WTC11 (cell line): ENCODE measurements around the gene SAP25. TPM values are rescaled to one million over a fixed set of nuclear protein-coding genes. Genes with fewer than 3 reads are reported as not detected.

Experiments
- ATAC-seq: fragments of 200-7000 bp; cut with Tn5 transposase; 2 replicates; pipeline ENCODE4 v1.10.0; 2021; ENCODE audit warnings: mild to moderate bottlenecking, moderate library complexity
- CTCF ChIA-PET: fragments of 300-600 bp; sonication (Branson Sonifier 250); formaldehyde crosslinking; loops from one replicate; lab custom pipeline; 2021; ENCODE audit warnings: antibody characterized with exemption; lab: Charles Lee
- POLR2A ChIA-PET: fragments of 350-600 bp; sonication (Branson Sonifier 250); formaldehyde crosslinking; loops from one replicate; lab custom pipeline; 2021; ENCODE audit warnings: antibody characterized with exemption; lab: Charles Lee
- DNase-seq: peaks from one replicate; pipeline ENCODE4 v3.0.0; 2021; ENCODE audit warnings: low spot score
- H3K27ac Mint-ChIP-seq: 2 replicates; pipeline ENCODE4 v1.8.0; 2021; ENCODE audit warnings: mixed read lengths
- H3K27me3 Mint-ChIP-seq: 2 replicates; pipeline ENCODE4 v1.8.0; 2021; ENCODE audit warnings: low read depth, mild to moderate bottlenecking, moderate library complexity, mixed read lengths
- H3K36me3 Mint-ChIP-seq: 2 replicates; pipeline ENCODE4 v1.8.0; 2021; ENCODE audit warnings: mixed read lengths
- H3K4me1 Mint-ChIP-seq: 2 replicates; pipeline ENCODE4 v1.8.0; 2022; ENCODE audit warnings: mixed read lengths
- H3K4me3 Mint-ChIP-seq: 2 replicates; pipeline ENCODE4 v1.8.0; 2021; ENCODE audit warnings: mild to moderate bottlenecking, moderate library complexity, mixed read lengths
- H3K9me3 Mint-ChIP-seq: 2 replicates; pipeline ENCODE4 v1.8.0; 2021; ENCODE audit warnings: mixed read lengths
- CBFB ChIP-seq: sonication (generic); formaldehyde crosslinking; IDR thresholded peaks from 2 replicates; pipeline ENCODE4 v1.8.1; 2022; ENCODE audit warnings: mild to moderate bottlenecking, low read depth, missing genetic modification reagents
- ERG ChIP-seq: fragments of 250-450 bp; sonication (Bioruptor Pico); IDR thresholded peaks from 2 replicates; pipeline ENCODE4 v1.8.0; 2021; ENCODE audit warnings: mild to moderate bottlenecking
- ETV6 ChIP-seq: sonication (generic); formaldehyde crosslinking; IDR thresholded peaks from 2 replicates; pipeline ENCODE4 v1.8.1; 2022; ENCODE audit warnings: mild to moderate bottlenecking, missing genetic modification reagents
- FOXP1 ChIP-seq: sonication (generic); formaldehyde crosslinking; IDR thresholded peaks from 2 replicates; pipeline ENCODE4 v1.8.0; 2022; ENCODE audit warnings: missing genetic modification reagents, mild to moderate bottlenecking, moderate library complexity, borderline replicate concordance
- KAT7 ChIP-seq: sonication (generic); formaldehyde crosslinking; IDR thresholded peaks from 2 replicates; pipeline ENCODE4 v1.8.1; 2023; ENCODE audit warnings: missing genetic modification reagents, mild to moderate bottlenecking, borderline replicate concordance
- PRDM15 ChIP-seq: sonication (generic); formaldehyde crosslinking; IDR thresholded peaks from 2 replicates; pipeline ENCODE4 v1.8.0; 2022; ENCODE audit warnings: missing genetic modification reagents
- PRRX2 ChIP-seq: fragments of 250-450 bp; sonication (Bioruptor Pico); IDR thresholded peaks from 2 replicates; pipeline ENCODE4 v1.8.0; 2021; ENCODE audit warnings: mild to moderate bottlenecking
- ZNF263 ChIP-seq: sonication (generic); formaldehyde crosslinking; IDR thresholded peaks from 2 replicates; pipeline ENCODE4 v1.8.1; 2022; ENCODE audit warnings: low read depth, mild to moderate bottlenecking, moderate library complexity, missing genetic modification reagents
- ZNF317 ChIP-seq: sonication (generic); formaldehyde crosslinking; IDR thresholded peaks from 2 replicates; pipeline ENCODE4 v1.8.1; 2023; ENCODE audit warnings: low read depth, mild to moderate bottlenecking, moderate library complexity, missing genetic modification reagents, borderline replicate concordance
- total RNA-seq: library from RNA; stranded (reverse); gene quantifications from 3 replicates; pipeline ENCODE4 v1.2.3, GENCODE V29; 2021
- TF ChIP-seq, protein P1 (sequence below): fragments of 250-450 bp; sonication (Bioruptor Pico); IDR thresholded peaks from 2 replicates; pipeline ENCODE4 v1.9.0; 2021; ENCODE audit warnings: moderate library complexity, mild to moderate bottlenecking, inconsistent platforms, borderline replicate concordance
- TF ChIP-seq, protein P2 (sequence below): sonication (generic); formaldehyde crosslinking; IDR thresholded peaks from 2 replicates; pipeline ENCODE4 v1.8.0; 2022; ENCODE audit warnings: mild to moderate bottlenecking, missing genetic modification reagents
- TF ChIP-seq, protein P3 (sequence below): fragments of 250-450 bp; sonication (Bioruptor Pico); conservative IDR thresholded peaks from 2 replicates; pipeline ENCODE4 v1.9.0; 2021; ENCODE audit warnings: mild to moderate bottlenecking
- TF ChIP-seq, protein P4 (sequence below): sonication (generic); formaldehyde crosslinking; IDR thresholded peaks from 2 replicates; pipeline ENCODE4 v1.8.0; 2023; ENCODE audit warnings: mild to moderate bottlenecking, missing genetic modification reagents

Gene SAP25
- total RNA-seq, 1 experiment from 2014 or later: 9.3 TPM

DNA sequence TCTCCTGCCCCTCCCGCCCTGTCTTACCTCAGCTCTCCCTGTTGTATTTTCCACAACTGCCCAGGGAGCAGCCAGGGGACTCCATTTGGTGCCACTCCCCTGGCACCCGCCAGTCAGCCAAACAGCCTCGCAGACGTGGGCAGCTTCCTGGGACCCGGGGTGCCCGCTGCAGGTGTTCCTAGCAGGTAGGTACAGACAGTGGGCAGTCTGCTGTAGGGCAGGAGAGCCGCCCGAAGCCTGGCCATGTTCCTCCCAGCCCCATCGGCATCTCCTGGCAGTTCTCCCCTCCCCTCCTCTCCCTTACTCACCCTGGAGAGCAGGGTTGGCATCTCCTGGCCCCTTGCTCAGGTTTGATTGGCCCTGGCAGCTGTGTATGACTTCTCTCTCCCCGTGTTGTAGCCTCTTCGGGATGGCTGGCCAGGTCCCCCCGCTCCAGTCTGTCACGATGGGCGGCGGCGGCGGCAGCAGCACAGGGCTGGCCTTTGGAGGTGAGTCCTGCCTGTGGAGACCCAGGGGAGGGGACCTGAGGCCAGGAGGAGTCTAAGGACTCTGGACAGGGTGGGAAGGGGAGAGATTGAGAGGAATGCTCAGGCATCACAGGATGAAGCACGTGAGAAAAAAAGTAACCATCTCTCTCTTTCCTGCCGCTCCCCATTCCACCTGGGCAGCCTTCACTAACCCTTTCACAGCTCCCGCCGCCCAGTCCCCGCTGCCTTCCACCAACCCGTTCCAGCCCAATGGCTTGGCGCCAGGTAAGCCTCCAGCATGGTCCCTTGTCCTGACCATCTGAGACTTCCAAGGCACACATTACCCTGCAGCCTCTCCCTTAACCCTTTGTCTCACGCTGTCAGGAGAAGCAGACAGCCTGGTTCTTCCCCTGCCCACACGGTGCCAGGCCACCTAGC, 11.3 kb downstream of the SAP25 start:
- DNase-seq (no peak), ATAC-seq (no peak)
- H3K27me3 Mint-ChIP-seq: no peaks in the 10 kb centered on the region
- H3K27ac Mint-ChIP-seq: no peak overlapping the region
- peaks cover 10% of the 10 kb centered on the region for H3K4me1 Mint-ChIP-seq
- no peaks in the 10 kb centered on the region for H3K9me3 Mint-ChIP-seq
- CTCF ChIA-PET: interaction anchor here (1.2 to 2.0 kb wide), 4 partner anchors 10 to 106 kb away, joined by 3 to 10 read pairs (median 3); no protein-coding TSS in a partner anchor
- no peak overlapping the region for H3K4me3 Mint-ChIP-seq
- no peaks in the 10 kb centered on the region for H3K36me3 Mint-ChIP-seq
- no peak for TF ChIP-seq CBFB (CRISPR knock-in tag)
- TF ChIP-seq ERG: no peak
- no peak for TF ChIP-seq ZNF317 (CRISPR knock-in tag)
- no peak for TF ChIP-seq ZNF263 (CRISPR knock-in tag)
- TF ChIP-seq, protein P1, sequence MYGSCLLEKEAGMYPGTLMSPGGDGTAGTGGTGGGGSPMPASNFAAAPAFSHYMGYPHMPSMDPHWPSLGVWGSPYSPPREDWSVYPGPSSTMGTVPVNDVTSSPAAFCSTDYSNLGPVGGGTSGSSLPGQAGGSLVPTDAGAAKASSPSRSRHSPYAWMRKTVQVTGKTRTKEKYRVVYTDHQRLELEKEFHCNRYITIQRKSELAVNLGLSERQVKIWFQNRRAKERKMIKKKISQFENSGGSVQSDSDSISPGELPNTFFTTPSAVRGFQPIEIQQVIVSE (CRISPR knock-in tag): no peak
- TF ChIP-seq, protein P2, sequence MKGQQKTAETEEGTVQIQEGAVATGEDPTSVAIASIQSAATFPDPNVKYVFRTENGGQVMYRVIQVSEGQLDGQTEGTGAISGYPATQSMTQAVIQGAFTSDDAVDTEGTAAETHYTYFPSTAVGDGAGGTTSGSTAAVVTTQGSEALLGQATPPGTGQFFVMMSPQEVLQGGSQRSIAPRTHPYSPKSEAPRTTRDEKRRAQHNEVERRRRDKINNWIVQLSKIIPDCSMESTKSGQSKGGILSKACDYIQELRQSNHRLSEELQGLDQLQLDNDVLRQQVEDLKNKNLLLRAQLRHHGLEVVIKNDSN: no peak
- TF ChIP-seq KAT7 (CRISPR knock-in tag): no peak
- TF ChIP-seq ETV6 (CRISPR knock-in tag): no peak
- no peak for TF ChIP-seq FOXP1 (CRISPR knock-in tag)
- TF ChIP-seq PRRX2 (CRISPR knock-in tag): no peak
- TF ChIP-seq, protein P3, sequence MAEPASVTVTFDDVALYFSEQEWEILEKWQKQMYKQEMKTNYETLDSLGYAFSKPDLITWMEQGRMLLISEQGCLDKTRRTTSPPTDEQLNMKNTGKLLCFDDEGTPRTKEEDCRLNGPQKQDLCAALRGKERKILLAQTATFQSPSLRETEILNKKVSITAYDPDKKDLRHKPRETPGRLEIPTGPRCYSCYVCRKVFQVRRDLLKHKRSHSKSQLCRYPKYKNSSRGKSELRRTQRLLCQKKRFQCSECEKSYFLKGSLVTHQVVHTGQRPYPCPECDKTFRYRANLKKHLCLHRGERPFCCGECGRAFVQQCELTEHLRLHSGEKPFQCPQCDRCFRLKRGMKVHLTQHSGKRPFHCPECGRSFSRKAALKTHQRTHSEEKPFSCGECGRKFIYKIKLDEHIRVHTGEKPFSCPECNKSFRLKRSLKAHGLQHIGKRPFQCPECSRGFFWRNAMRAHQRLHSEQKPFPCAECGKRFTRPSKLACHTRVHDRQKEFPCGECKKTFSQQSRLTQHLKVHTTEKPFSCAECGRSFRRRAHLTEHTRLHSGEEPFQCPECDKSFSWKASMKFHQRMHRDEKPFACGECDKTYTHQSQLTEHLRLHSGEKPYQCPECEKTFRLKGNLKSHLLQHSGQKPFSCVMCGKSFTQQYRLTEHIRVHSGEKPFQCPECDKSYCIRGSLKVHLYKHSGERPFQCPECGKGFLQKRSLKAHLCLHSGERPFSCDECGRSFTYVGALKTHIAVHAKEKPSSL (CRISPR knock-in tag): no peak
- TF ChIP-seq, protein P4, sequence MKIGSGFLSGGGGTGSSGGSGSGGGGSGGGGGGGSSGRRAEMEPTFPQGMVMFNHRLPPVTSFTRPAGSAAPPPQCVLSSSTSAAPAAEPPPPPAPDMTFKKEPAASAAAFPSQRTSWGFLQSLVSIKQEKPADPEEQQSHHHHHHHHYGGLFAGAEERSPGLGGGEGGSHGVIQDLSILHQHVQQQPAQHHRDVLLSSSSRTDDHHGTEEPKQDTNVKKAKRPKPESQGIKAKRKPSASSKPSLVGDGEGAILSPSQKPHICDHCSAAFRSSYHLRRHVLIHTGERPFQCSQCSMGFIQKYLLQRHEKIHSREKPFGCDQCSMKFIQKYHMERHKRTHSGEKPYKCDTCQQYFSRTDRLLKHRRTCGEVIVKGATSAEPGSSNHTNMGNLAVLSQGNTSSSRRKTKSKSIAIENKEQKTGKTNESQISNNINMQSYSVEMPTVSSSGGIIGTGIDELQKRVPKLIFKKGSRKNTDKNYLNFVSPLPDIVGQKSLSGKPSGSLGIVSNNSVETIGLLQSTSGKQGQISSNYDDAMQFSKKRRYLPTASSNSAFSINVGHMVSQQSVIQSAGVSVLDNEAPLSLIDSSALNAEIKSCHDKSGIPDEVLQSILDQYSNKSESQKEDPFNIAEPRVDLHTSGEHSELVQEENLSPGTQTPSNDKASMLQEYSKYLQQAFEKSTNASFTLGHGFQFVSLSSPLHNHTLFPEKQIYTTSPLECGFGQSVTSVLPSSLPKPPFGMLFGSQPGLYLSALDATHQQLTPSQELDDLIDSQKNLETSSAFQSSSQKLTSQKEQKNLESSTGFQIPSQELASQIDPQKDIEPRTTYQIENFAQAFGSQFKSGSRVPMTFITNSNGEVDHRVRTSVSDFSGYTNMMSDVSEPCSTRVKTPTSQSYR (CRISPR knock-in tag): no peak
- TF ChIP-seq PRDM15 (CRISPR knock-in tag): no peak
- POLR2A ChIA-PET: no interaction called here
